GM12878 (cell line): ENCODE measurements around the gene SLC29A1.

Experiments used
- CEBPB ChIP-seq, 2 experiments: fragments of 150-350 bp in 1 of 2; IDR thresholded peaks; 2 replicates each; pipeline ENCODE4 v1.6.1; 2012 to 2014; ENCODE audit warnings: low read depth in 2 of 2, low read length in 2 of 2, borderline replicate concordance in 1 of 2, inconsistent platforms in 1 of 2
- CTCF ChIP-seq, 3 experiments: IDR thresholded peaks in 2 of 3; conservative IDR thresholded peaks in 1 of 3; 2 replicates each; pipeline ENCODE4 v1.5.1; 2011; ENCODE audit warnings: low read depth in 3 of 3, low read length in 3 of 3, mild to moderate bottlenecking in 3 of 3, control low read depth in 2 of 3, moderate library complexity in 2 of 3, inconsistent platforms in 1 of 3, mixed read lengths in 1 of 3; ENCODE audit not compliant: control insufficient read depth in 2 of 3, insufficient read depth in 1 of 3; ENCODE audit errors: extremely low read depth in 1 of 3
- EZH2 ChIP-seq: IDR thresholded peaks from 2 replicates; pipeline ENCODE4 v1.6.1; 2012; ENCODE audit warnings: low read depth, mild to moderate bottlenecking, control low read depth, inconsistent platforms, low read length, borderline replicate concordance; ENCODE audit not compliant: control insufficient read depth
- MAX ChIP-seq: IDR thresholded peaks from 2 replicates; pipeline ENCODE4 v1.6.1; 2012; ENCODE audit warnings: low read depth, low read length, improper control_type of control experiment
- NFYB ChIP-seq: IDR thresholded peaks from 2 replicates; pipeline ENCODE4 v1.6.1; 2011; ENCODE audit warnings: low read depth, mild to moderate bottlenecking, low read length, improper control_type of control experiment, moderate library complexity; ENCODE audit not compliant: insufficient read depth

- TF ChIP-seq MAX (no peak), CTCF (IDR thresholded peaks at IDR 0.05 in 2 of 3, conservative IDR thresholded peaks at IDR 0.05 in 1 of 3; ENCODE audit: control insufficient read depth in 2 of 3, extremely low read depth in 1 of 3, insufficient read depth in 1 of 3, low read depth in 3 of 3, low read length in 3 of 3) (no peak), CEBPB (IDR thresholded peaks at IDR 0.05; ENCODE audit: borderline replicate concordance in 1 of 2, low read depth in 2 of 2, low read length in 2 of 2) (no peak), EZH2 (no peak), NFYB (no peak)
These were observed 27.3 kb downstream of the SLC29A1 start for GRCh38 chr6:44250718-44251123.
